AG04449 (cell line): ENCODE measurements around the gene IFI44L.

Experiments
- CTCF ChIA-PET: fragments of 350-600 bp; formaldehyde crosslinking; extraction: SDS; loops from one replicate; lab custom pipeline; 2021; ENCODE audit warnings: antibody characterized with exemption; lab: Yijun Ruan, JAX
- POLR2A ChIA-PET: fragments of 400-600, 350-600 bp; formaldehyde crosslinking; extraction: SDS; loops from one replicate; lab custom pipeline; 2020; ENCODE audit warnings: antibody characterized with exemption, inconsistent platforms; lab: Yijun Ruan, JAX
- DNase-seq: peaks from one replicate; pipeline ENCODE4 v3.0.0-alpha.2; 2010; ENCODE audit warnings: low read depth, low spot score
- H3K4me3 ChIP-seq: 2 replicates; pipeline ENCODE4 v1.5.1; 2011; ENCODE audit warnings: low read depth, mild to moderate bottlenecking, control low read depth, low read length
- TF ChIP-seq, protein P1 (sequence below): IDR thresholded peaks from one replicate; pipeline ENCODE4 v1.5.1; 2011; ENCODE audit warnings: mild to moderate bottlenecking, moderate library complexity, low read length, control low read depth, inconsistent platforms; ENCODE audit not compliant: insufficient read depth; ENCODE audit errors: missing control alignments

Gene IFI44L

DNA sequence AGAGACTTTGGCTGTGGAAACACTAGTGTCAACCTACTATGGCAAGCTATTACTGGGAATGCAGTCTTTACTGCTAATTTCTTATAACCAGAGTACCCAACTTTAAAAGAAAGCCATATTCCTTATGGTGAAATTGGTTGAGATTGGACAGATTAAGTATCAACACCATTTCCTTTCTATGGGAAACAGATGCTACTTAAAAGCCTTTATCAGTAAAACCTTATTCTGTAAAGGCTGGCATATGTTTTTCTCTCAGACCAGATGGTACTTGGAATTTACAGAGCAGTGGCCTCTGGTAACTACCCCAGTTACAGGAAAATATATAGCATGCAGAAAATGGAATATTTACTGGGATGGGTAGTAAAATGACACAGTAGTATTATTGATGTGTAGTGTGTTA, 48.2 kb downstream of the IFI44L start:
- DNase-seq = no peak
- ChIA-PET POLR2A (no interaction called here), CTCF (interaction anchor here (0.9 to 4.5 kb wide), 7 partner anchors 8 to 436 kb away, joined by 3 to 21 read pairs (median 5); partner anchors contain the start of gene IFI44L)
- no peak overlapping the region for H3K4me3 ChIP-seq
- TF ChIP-seq, protein P1, sequence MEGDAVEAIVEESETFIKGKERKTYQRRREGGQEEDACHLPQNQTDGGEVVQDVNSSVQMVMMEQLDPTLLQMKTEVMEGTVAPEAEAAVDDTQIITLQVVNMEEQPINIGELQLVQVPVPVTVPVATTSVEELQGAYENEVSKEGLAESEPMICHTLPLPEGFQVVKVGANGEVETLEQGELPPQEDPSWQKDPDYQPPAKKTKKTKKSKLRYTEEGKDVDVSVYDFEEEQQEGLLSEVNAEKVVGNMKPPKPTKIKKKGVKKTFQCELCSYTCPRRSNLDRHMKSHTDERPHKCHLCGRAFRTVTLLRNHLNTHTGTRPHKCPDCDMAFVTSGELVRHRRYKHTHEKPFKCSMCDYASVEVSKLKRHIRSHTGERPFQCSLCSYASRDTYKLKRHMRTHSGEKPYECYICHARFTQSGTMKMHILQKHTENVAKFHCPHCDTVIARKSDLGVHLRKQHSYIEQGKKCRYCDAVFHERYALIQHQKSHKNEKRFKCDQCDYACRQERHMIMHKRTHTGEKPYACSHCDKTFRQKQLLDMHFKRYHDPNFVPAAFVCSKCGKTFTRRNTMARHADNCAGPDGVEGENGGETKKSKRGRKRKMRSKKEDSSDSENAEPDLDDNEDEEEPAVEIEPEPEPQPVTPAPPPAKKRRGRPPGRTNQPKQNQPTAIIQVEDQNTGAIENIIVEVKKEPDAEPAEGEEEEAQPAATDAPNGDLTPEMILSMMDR = no peak

DNA sequence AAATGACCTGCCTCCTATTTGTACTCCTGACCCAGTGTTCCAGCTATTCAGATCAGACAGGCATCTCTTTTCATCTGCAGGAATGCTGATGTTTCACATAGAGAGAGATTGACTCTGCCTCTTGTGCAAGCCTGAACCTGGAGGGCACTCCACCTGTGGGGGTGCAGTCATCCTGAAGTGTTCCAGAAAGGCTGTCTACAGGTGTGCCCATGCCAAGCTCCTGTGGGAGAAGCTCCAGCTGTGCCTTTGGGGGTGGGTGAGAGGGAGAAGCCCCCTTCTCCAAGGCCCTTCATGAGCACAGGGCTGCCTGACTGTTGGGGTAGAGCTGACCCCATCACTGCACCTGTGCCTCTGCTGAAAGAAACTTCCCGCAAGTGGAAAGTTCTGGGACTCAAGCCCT, 52.2 kb downstream of the IFI44L start:
- no peak for DNase-seq
- no peak overlapping the region for H3K4me3 ChIP-seq
- TF ChIP-seq, protein P1 = no peak
- ChIA-PET POLR2A (no interaction called here), CTCF (interaction anchor here (1.4 to 4.0 kb wide), 6 partner anchors 9 to 542 kb away, joined by 3 to 28 read pairs (median 11); partner anchors contain the start of gene IFI44L)

DNA sequence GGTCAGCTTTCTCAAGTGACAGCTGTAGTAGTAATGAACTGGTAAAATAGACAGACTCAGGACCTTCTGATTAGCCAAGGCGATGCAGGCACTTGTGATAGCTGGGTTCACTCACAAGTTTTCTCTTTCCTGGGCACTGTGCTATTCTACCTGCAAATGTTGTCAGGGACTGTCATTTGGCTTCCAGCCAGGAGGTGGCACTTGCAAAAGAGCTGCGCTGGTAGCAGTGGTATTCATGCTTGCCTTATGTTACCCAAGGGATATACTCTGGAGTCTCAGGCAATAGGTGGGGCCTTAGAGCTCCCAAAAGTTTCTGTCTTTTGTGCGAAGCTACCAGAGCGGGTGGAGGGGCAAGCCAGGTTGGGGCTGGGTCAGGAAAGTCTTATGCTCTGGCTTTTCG, 52.9 kb downstream of the IFI44L start:
- TF ChIP-seq, protein P1 = no peak
- POLR2A ChIA-PET = no interaction called here
- H3K4me3 ChIP-seq = no peak overlapping the region
- DNase-seq = no peak
- CTCF ChIA-PET = interaction anchor here (1.4 to 4.0 kb wide), 8 partner anchors 8 to 542 kb away, joined by 3 to 28 read pairs (median 11); partner anchors contain the start of genes IFI44 and IFI44L

DNA sequence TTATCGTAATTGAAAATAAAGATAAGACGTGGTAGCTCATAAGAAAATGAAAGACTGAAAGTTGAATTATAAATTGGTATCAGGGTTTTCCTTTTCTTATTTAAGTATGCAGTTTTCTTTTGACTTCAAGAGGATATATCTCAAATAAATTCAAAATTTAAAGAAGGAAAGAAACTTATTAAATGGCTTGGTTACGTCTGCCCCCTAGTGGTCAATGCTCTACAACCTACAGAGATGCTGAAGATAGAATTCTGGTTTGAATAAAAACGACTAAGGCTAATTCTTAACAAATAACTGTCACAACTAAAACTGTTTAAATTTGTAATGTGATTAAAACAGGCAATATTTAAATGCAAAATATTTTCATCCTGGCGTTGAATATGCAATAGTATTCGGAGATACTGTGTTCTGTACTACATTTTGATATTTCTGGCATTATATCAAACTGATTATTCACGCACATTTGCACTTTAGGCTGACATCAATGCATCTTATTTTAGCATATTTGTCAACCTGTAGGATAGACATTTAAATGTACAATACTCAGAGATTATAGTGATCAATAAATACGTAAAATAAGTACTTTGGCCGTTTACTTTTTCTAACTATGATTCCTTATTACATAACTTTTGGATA, 56.2 kb downstream of the IFI44L start:
- TF ChIP-seq, protein P1 = peak; percentile 37
- POLR2A ChIA-PET = no interaction called here
- CTCF ChIA-PET = interaction anchor here (0.7 to 4.4 kb wide), 32 partner anchors 9 to 549 kb away, joined by 3 to 43 read pairs (median 4); partner anchors contain the start of genes IFI44 and IFI44L
- H3K4me3 ChIP-seq = no peak overlapping the region
- peak; percentile 12 for DNase-seq

DNA sequence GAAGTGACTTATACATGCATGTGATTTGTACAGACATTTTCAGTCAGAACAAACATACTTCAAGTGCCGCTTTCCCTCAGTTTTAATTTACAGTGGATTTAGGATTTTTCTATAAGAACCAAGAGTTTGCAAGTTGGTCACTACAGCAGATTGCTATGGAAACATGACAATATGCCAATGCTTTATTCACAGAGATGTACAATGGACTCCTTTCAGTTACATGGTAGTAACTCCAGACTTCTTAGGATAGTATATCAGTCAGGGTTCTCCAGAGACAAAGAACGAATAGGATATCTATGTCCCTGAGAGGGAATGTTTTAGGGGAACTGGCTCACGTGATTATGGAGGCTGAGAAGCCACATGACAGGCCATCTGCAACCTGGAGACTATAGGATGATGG, 56.7 kb downstream of the IFI44L start:
- H3K4me3 ChIP-seq = no peak overlapping the region
- CTCF ChIA-PET = interaction anchor here (1.0 to 4.4 kb wide), 9 partner anchors 7 to 546 kb away, joined by 4 to 43 read pairs (median 7); partner anchors contain the start of genes IFI44 and IFI44L
- TF ChIP-seq, protein P1 = no peak
- POLR2A ChIA-PET = no interaction called here
- DNase-seq = no peak

DNA sequence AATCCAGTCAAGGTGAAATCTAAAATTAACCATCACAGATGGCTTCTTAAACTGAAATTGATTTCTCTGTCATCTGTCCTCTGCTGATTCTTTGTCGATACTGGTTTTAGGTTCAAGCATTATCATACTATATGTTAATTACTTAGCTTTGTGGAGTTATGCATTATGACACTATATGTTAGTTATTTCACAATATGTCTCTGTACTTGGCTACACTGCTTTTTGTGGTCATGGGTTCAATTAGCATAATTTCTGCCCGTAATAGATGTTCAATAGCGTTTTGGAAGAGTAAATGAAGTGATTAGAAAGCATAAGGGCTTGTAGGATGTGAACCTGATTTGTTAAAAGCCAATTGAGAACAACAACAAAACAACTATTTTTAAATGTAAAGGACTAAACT, 57.5 kb downstream of the IFI44L start:
- H3K4me3 ChIP-seq = no peak overlapping the region
- TF ChIP-seq, protein P1 = no peak
- POLR2A ChIA-PET = no interaction called here
- no peak for DNase-seq
- CTCF ChIA-PET = interaction anchor here (0.8 to 4.4 kb wide), 14 partner anchors 8 to 546 kb away, joined by 3 to 43 read pairs (median 5); partner anchors contain the start of genes IFI44 and IFI44L
